NCI-H2107 treated with DMSO at 0.1 percent for 48 hours (cell line): Measurements from ENCODE around the gene SEPTIN3.

Experiments
- DNase-seq: peaks from one replicate; lab custom pipeline; 2025; ENCODE audit not compliant: unreplicated experiment; lab: John Stamatoyannopoulos, UW

The SEPTIN3 gene

DNA sequence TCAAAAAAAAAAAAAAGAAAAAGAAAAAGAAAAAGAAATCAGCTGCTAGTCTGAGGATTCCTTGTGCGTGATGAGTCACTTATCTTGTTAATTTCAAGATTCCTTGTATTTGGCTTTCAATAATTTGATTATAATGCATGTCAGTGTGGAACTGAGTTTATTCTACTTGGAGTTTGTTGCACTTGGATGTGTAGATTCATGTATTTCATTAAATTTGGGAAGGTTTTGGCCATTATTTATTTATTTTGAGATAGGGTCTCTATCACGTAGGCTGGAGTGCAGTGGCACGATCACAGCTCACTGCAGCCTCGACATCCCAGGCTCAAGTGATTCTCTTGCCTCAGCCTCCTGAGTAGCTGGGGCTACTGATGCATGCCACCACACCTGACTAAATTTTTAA, 44.1 kb downstream of the SEPTIN3 start:
- no peak for DNase-seq

GRCh38 chr22:42016111-42016510, 46.9 kb downstream of the SEPTIN3 start:
- DNase-seq = no peak

GRCh38 chr22:42018224-42018623, 49.0 kb downstream of the SEPTIN3 start:
- DNase-seq = no peak
